WTC11 (cell line): ENCODE measurements around the gene MAPK7. TPM values are rescaled to one million over a fixed set of nuclear protein-coding genes. Genes with fewer than 3 reads are reported as not detected.

Experiments
- ATAC-seq: fragments of 200-7000 bp; cut with Tn5 transposase; 2 replicates; pipeline ENCODE4 v1.10.0; 2021; ENCODE audit warnings: mild to moderate bottlenecking, moderate library complexity
- CTCF ChIA-PET: fragments of 300-600 bp; sonication (Branson Sonifier 250); formaldehyde crosslinking; loops from one replicate; lab custom pipeline; 2021; ENCODE audit warnings: antibody characterized with exemption; lab: Charles Lee
- POLR2A ChIA-PET: fragments of 350-600 bp; sonication (Branson Sonifier 250); formaldehyde crosslinking; loops from one replicate; lab custom pipeline; 2021; ENCODE audit warnings: antibody characterized with exemption; lab: Charles Lee
- DNase-seq: peaks from one replicate; pipeline ENCODE4 v3.0.0; 2021; ENCODE audit warnings: low spot score
- H3K27ac Mint-ChIP-seq: 2 replicates; pipeline ENCODE4 v1.8.0; 2021; ENCODE audit warnings: mixed read lengths
- H3K27me3 Mint-ChIP-seq: 2 replicates; pipeline ENCODE4 v1.8.0; 2021; ENCODE audit warnings: low read depth, mild to moderate bottlenecking, moderate library complexity, mixed read lengths
- H3K36me3 Mint-ChIP-seq: 2 replicates; pipeline ENCODE4 v1.8.0; 2021; ENCODE audit warnings: mixed read lengths
- H3K4me1 Mint-ChIP-seq: 2 replicates; pipeline ENCODE4 v1.8.0; 2022; ENCODE audit warnings: mixed read lengths
- H3K4me3 Mint-ChIP-seq: 2 replicates; pipeline ENCODE4 v1.8.0; 2021; ENCODE audit warnings: mild to moderate bottlenecking, moderate library complexity, mixed read lengths
- H3K9me3 Mint-ChIP-seq: 2 replicates; pipeline ENCODE4 v1.8.0; 2021; ENCODE audit warnings: mixed read lengths
- ATF3 ChIP-seq: sonication (generic); formaldehyde crosslinking; conservative IDR thresholded peaks from 2 replicates; pipeline ENCODE4 v1.8.1; 2022; ENCODE audit warnings: mild to moderate bottlenecking, missing genetic modification reagents
- CDX4 ChIP-seq: fragments of 250-450 bp; sonication (Bioruptor Pico); IDR thresholded peaks from 2 replicates; pipeline ENCODE4 v1.9.0; 2021; ENCODE audit warnings: moderate library complexity, mild to moderate bottlenecking, inconsistent platforms, borderline replicate concordance
- ESRRA ChIP-seq: sonication (generic); formaldehyde crosslinking; IDR thresholded peaks from 2 replicates; pipeline ENCODE4 v1.8.1; 2022; ENCODE audit warnings: mild to moderate bottlenecking, missing genetic modification reagents, borderline replicate concordance
- FOXK1 ChIP-seq: sonication (generic); formaldehyde crosslinking; IDR thresholded peaks from 2 replicates; pipeline ENCODE4 v1.8.0; 2022; ENCODE audit warnings: mild to moderate bottlenecking, moderate library complexity, missing genetic modification reagents
- HMGA2 ChIP-seq: fragments of 250-450 bp; sonication (Bioruptor Pico); IDR thresholded peaks from 2 replicates; pipeline ENCODE4 v1.4.0; 2021; ENCODE audit warnings: mild to moderate bottlenecking, moderate library complexity
- JAZF1 ChIP-seq: fragments of 250-450 bp; sonication (Bioruptor Pico); IDR thresholded peaks from 2 replicates; pipeline ENCODE4 v1.9.0; 2021; ENCODE audit warnings: moderate library complexity, mild to moderate bottlenecking, inconsistent platforms
- NFATC4 ChIP-seq: fragments of 250-450 bp; sonication (Bioruptor Pico); IDR thresholded peaks from 2 replicates; pipeline ENCODE4 v1.9.0; 2021; ENCODE audit warnings: mild to moderate bottlenecking
- OVOL2 ChIP-seq: fragments of 250-450 bp; sonication (Bioruptor Pico); IDR thresholded peaks from 2 replicates; pipeline ENCODE4 v1.9.0; 2021; ENCODE audit warnings: mild to moderate bottlenecking, borderline replicate concordance
- TEAD1 ChIP-seq: sonication (generic); formaldehyde crosslinking; IDR thresholded peaks from 2 replicates; pipeline ENCODE4 v1.8.0; 2022; ENCODE audit warnings: mild to moderate bottlenecking, missing genetic modification reagents
- ZNF396 ChIP-seq: fragments of 250-450 bp; sonication (Bioruptor Pico); IDR thresholded peaks from 2 replicates; pipeline ENCODE4 v1.8.0; 2021; ENCODE audit warnings: mild to moderate bottlenecking, moderate library complexity, borderline replicate concordance
- ZNF423 ChIP-seq: fragments of 250-450 bp; sonication (Bioruptor Pico); IDR thresholded peaks from 2 replicates; pipeline ENCODE4 v2.1.2; 2022; ENCODE audit warnings: mild to moderate bottlenecking, moderate library complexity
- ZNF425 ChIP-seq: fragments of 250-450 bp; sonication (Bioruptor Pico); conservative IDR thresholded peaks from 2 replicates; pipeline ENCODE4 v1.9.0; 2021; ENCODE audit warnings: mild to moderate bottlenecking
- ZNF671 ChIP-seq: fragments of 250-450 bp; sonication (Bioruptor Pico); IDR thresholded peaks from 2 replicates; pipeline ENCODE4 v1.8.0; 2021; ENCODE audit warnings: mild to moderate bottlenecking
- total RNA-seq: library from RNA; stranded (reverse); gene quantifications from 3 replicates; pipeline ENCODE4 v1.2.3, GENCODE V29; 2021
- TF ChIP-seq, protein P1 (sequence below): sonication (generic); formaldehyde crosslinking; IDR thresholded peaks from 2 replicates; pipeline ENCODE4 v1.8.0; 2022; ENCODE audit warnings: mild to moderate bottlenecking, missing genetic modification reagents
- TF ChIP-seq, protein P2 (sequence below): fragments of 250-450 bp; sonication (Bioruptor Pico); IDR thresholded peaks from 2 replicates; pipeline ENCODE4 v1.9.0; 2021; ENCODE audit warnings: mild to moderate bottlenecking
- TF ChIP-seq, protein P3 (sequence below): fragments of 250-450 bp; sonication (Bioruptor Pico); IDR thresholded peaks from 2 replicates; pipeline ENCODE4 v1.8.0; 2021; ENCODE audit warnings: mild to moderate bottlenecking
- TF ChIP-seq, protein P4 (sequence below): sonication (generic); formaldehyde crosslinking; IDR thresholded peaks from 2 replicates; pipeline ENCODE4 v1.8.1; 2023; ENCODE audit warnings: mild to moderate bottlenecking, moderate library complexity, missing genetic modification reagents
- TF ChIP-seq, protein P5 (sequence below): sonication (generic); formaldehyde crosslinking; IDR thresholded peaks from 2 replicates; pipeline ENCODE4 v1.8.0; 2023; ENCODE audit warnings: missing genetic modification reagents
- TF ChIP-seq, protein P6 (sequence below): sonication (generic); formaldehyde crosslinking; IDR thresholded peaks from 2 replicates; pipeline ENCODE4 v1.8.0; 2022; ENCODE audit warnings: mild to moderate bottlenecking, missing genetic modification reagents

MAPK7 gene
- total RNA-seq, 1 experiment from 2014 or later, result 38.5 TPM

- ChIA-PET POLR2A (no interaction called here), CTCF (no interaction called here)
- DNase-seq, result no peak
- TF ChIP-seq CDX4, result no peak
- no peak for TF ChIP-seq OVOL2 (CRISPR knock-in tag)
- TF ChIP-seq, protein P1, sequence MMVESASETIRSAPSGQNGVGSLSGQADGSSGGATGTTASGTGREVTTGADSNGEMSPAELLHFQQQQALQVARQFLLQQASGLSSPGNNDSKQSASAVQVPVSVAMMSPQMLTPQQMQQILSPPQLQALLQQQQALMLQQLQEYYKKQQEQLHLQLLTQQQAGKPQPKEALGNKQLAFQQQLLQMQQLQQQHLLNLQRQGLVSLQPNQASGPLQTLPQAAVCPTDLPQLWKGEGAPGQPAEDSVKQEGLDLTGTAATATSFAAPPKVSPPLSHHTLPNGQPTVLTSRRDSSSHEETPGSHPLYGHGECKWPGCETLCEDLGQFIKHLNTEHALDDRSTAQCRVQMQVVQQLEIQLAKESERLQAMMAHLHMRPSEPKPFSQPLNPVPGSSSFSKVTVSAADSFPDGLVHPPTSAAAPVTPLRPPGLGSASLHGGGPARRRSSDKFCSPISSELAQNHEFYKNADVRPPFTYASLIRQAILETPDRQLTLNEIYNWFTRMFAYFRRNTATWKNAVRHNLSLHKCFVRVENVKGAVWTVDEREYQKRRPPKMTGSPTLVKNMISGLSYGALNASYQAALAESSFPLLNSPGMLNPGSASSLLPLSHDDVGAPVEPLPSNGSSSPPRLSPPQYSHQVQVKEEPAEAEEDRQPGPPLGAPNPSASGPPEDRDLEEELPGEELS (CRISPR knock-in tag), result no peak
- no peak for TF ChIP-seq ESRRA (CRISPR knock-in tag)
- no peak for TF ChIP-seq ZNF396 (CRISPR knock-in tag)
- TF ChIP-seq, protein P2, sequence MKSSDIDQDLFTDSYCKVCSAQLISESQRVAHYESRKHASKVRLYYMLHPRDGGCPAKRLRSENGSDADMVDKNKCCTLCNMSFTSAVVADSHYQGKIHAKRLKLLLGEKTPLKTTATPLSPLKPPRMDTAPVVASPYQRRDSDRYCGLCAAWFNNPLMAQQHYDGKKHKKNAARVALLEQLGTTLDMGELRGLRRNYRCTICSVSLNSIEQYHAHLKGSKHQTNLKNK (CRISPR knock-in tag), result no peak
- TF ChIP-seq TEAD1 (CRISPR knock-in tag), result no peak
- TF ChIP-seq, protein P3, sequence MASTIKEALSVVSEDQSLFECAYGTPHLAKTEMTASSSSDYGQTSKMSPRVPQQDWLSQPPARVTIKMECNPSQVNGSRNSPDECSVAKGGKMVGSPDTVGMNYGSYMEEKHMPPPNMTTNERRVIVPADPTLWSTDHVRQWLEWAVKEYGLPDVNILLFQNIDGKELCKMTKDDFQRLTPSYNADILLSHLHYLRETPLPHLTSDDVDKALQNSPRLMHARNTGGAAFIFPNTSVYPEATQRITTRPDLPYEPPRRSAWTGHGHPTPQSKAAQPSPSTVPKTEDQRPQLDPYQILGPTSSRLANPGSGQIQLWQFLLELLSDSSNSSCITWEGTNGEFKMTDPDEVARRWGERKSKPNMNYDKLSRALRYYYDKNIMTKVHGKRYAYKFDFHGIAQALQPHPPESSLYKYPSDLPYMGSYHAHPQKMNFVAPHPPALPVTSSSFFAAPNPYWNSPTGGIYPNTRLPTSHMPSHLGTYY (CRISPR knock-in tag), result no peak
- no peak for TF ChIP-seq ZNF423 (CRISPR knock-in tag)
- TF ChIP-seq, protein P4, sequence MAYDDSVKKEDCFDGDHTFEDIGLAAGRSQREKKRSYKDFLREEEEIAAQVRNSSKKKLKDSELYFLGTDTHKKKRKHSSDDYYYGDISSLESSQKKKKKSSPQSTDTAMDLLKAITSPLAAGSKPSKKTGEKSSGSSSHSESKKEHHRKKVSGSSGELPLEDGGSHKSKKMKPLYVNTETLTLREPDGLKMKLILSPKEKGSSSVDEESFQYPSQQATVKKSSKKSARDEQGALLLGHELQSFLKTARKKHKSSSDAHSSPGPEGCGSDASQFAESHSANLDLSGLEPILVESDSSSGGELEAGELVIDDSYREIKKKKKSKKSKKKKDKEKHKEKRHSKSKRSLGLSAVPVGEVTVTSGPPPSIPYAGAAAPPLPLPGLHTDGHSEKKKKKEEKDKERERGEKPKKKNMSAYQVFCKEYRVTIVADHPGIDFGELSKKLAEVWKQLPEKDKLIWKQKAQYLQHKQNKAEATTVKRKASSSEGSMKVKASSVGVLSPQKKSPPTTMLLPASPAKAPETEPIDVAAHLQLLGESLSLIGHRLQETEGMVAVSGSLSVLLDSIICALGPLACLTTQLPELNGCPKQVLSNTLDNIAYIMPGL (CRISPR knock-in tag), result no peak
- TF ChIP-seq ZNF671 (CRISPR knock-in tag), result no peak
- no peak for TF ChIP-seq HMGA2 (CRISPR knock-in tag)
- TF ChIP-seq, protein P5, sequence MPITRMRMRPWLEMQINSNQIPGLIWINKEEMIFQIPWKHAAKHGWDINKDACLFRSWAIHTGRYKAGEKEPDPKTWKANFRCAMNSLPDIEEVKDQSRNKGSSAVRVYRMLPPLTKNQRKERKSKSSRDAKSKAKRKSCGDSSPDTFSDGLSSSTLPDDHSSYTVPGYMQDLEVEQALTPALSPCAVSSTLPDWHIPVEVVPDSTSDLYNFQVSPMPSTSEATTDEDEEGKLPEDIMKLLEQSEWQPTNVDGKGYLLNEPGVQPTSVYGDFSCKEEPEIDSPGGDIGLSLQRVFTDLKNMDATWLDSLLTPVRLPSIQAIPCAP (CRISPR knock-in tag), result no peak
- no peak for TF ChIP-seq ZNF425 (CRISPR knock-in tag)
- TF ChIP-seq FOXK1, result no peak
- no peak for TF ChIP-seq NFATC4 (CRISPR knock-in tag)
- no peak for TF ChIP-seq JAZF1
- TF ChIP-seq, protein P6, sequence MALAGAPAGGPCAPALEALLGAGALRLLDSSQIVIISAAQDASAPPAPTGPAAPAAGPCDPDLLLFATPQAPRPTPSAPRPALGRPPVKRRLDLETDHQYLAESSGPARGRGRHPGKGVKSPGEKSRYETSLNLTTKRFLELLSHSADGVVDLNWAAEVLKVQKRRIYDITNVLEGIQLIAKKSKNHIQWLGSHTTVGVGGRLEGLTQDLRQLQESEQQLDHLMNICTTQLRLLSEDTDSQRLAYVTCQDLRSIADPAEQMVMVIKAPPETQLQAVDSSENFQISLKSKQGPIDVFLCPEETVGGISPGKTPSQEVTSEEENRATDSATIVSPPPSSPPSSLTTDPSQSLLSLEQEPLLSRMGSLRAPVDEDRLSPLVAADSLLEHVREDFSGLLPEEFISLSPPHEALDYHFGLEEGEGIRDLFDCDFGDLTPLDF (CRISPR knock-in tag), result no peak
- no peak for TF ChIP-seq ATF3 (CRISPR knock-in tag)
- H3K9me3 Mint-ChIP-seq, result no peaks in the 10 kb centered on the region
- no peaks in the 10 kb centered on the region for H3K27me3 Mint-ChIP-seq
- H3K27ac Mint-ChIP-seq, result no peak overlapping the region
- H3K4me3 Mint-ChIP-seq, result no peak overlapping the region
- peaks cover 36% of the 10 kb centered on the region for H3K4me1 Mint-ChIP-seq
- ATAC-seq, result no peak
- H3K36me3 Mint-ChIP-seq, result peaks cover 49% of the 10 kb centered on the region
These were observed 4.5 kb downstream of the MAPK7 start for GRCh38 chr17:19382531-19383444.
